ENCODE data around the gene SART3. TPM values are rescaled to one million over a fixed set of nuclear protein-coding genes. Genes with fewer than 3 reads are reported as not detected.

The SART3 gene
- total and polyA plus RNA-seq, 10 of the 15 experiments (the other 5 are each of a cell fraction or from before 2014, with no cell fraction given) = 8.8 to 179 (median 54.9) TPM

- in situ Hi-C loops (cut with MboI) = no loop called here
- 55% methylated on average over 6 of the region's 6 CpGs for WGBS (ENCODE audit: insufficient coverage, insufficient replicate concordance, low lambda C conversion rate, missing lambda C conversion rate)
These were observed 38.6 kb upstream of the SART3 start for GRCh38 chr12:108599541-108599940.

More at GRCh38 chr12:108599541-108599940, 38.6 kb upstream of the SART3 start:
- Histone ChIP-seq H3K9ac (ENCODE audit: control insufficient read depth, insufficient read depth, low read length) (no peak overlapping the region), H3K27ac (ENCODE audit: control insufficient read depth, insufficient read depth) (no peak overlapping the region), H2AFZ (ENCODE audit: control insufficient read depth, low read depth, low read length) (no peak overlapping the region), H3K4me3 (no peak overlapping the region), H3K79me2 (ENCODE audit: control insufficient read depth, insufficient read depth, low read length) (no peaks in the 10 kb centered on the region), H3K27me3 (replicated peaks in 1 of 2; ENCODE audit: control insufficient read depth in 2 of 2, insufficient read depth in 2 of 2, low read length in 1 of 2) (no peaks in the 10 kb centered on the region), H4K20me1 (ENCODE audit: control insufficient read depth, insufficient read depth) (no peaks in the 10 kb centered on the region), H3K9me3 (replicated peaks; ENCODE audit: control insufficient read depth, insufficient read depth, low read length) (no peaks in the 10 kb centered on the region), H3K36me3 (ENCODE audit: control insufficient read depth in 2 of 2, insufficient read depth in 2 of 2, low read length in 1 of 2) (no peaks in the 10 kb centered on the region), H3K4me1 (ENCODE audit: control insufficient read depth, insufficient read depth, low read length) (no peaks in the 10 kb centered on the region), H3K4me2 (ENCODE audit: control insufficient read depth, insufficient read depth) (no peak overlapping the region)
- RAD21 ChIA-PET (ENCODE audit: unreplicated experiment) = no interaction called here
- SMC1A ChIA-PET (ENCODE audit: uncharacterized antibody, unreplicated experiment) = no interaction called here
- POLR2A ChIA-PET = no interaction called here
- CTCF ChIA-PET = no interaction called here
- DNase-seq (ENCODE audit: low read depth, low spot score) (no peak), ATAC-seq (no peak), FAIRE-seq (no peak)
- no TSS peak for BruUV-seq (replicated peaks)
- TF ChIP-seq CBX5 (IDR thresholded peaks at IDR 0.05; ENCODE audit: low read depth) = no peak
- TF ChIP-seq BCL3 (IDR thresholded peaks at IDR 0.05; ENCODE audit: borderline replicate concordance, insufficient read depth, low read depth, low read length, poor library complexity, severe bottlenecking) = no peak
- TF ChIP-seq SUPT20H (IDR thresholded peaks at IDR 0.05; ENCODE audit: borderline replicate concordance, control insufficient read depth, low read depth, low read length) = no peak
- no peak for TF ChIP-seq IRF5 (IDR thresholded peaks at IDR 0.05; ENCODE audit: borderline replicate concordance)
- TF ChIP-seq POLR2A (IDR thresholded peaks at IDR 0.05; ENCODE audit: low read depth, low read length) = no peak
- no peak for TF ChIP-seq CHD1 (IDR thresholded peaks at IDR 0.05; ENCODE audit: low read depth, low read length)
- no peak for TF ChIP-seq RAD51 (IDR thresholded peaks at IDR 0.05)
- intact Hi-C loops (cut with micrococcal nuclease; ENCODE audit: unreplicated experiment) = no loop called here

All from GM12878 (cell line).